ENCODE measurements around the gene KLK6.

The KLK6 gene

GRCh38 chr19:50957587-50957986 is 11.8 kb downstream of the KLK6 start:
- DNase-seq (ENCODE audit: low spot score), result no peak

GRCh38 chr19:50952910-50953309 is 16.5 kb downstream of the KLK6 start, which contains the start of gene KLK5:
Gene KLK5, minus strand, starts transcription at chr19:50953038. Its CDS starts 381 bp downstream, at chr19:50952657.
- no peak for DNase-seq (ENCODE audit: low spot score)

GRCh38 chr19:50949861-50950260 is 19.5 kb downstream of the KLK6 start:
- DNase-seq (ENCODE audit: low spot score), result no peak

GRCh38 chr19:50947123-50947522 is 22.3 kb downstream of the KLK6 start:
- DNase-seq (ENCODE audit: low spot score), result no peak

- no peak for DNase-seq (ENCODE audit: low spot score)
Observed at GRCh38 chr19:50944795-50945194, 24.6 kb downstream of the KLK6 start.

GRCh38 chr19:50943074-50943828 is 26.1 kb downstream of the KLK6 start:
- no peak for DNase-seq (ENCODE audit: low spot score)

- DNase-seq (ENCODE audit: low spot score), result no peak
Observed at GRCh38 chr19:50939596-50939995, 29.8 kb downstream of the KLK6 start.

GRCh38 chr19:50933640-50934039 is 35.8 kb downstream of the KLK6 start:
- DNase-seq (ENCODE audit: low spot score), result no peak

GRCh38 chr19:50932690-50933083 is 36.7 kb downstream of the KLK6 start:
- DNase-seq (ENCODE audit: low spot score), result no peak

GRCh38 chr19:50932018-50932689 is 37.2 kb downstream of the KLK6 start:
- no peak for DNase-seq (ENCODE audit: low spot score)

- no peak for DNase-seq (ENCODE audit: low spot score)
Observed at GRCh38 chr19:50931023-50931422, 38.4 kb downstream of the KLK6 start.

- DNase-seq (ENCODE audit: low spot score), result no peak
Observed at GRCh38 chr19:50928831-50929230, 40.6 kb downstream of the KLK6 start.

GRCh38 chr19:50926144-50926543 is 43.2 kb downstream of the KLK6 start:
- no peak for DNase-seq (ENCODE audit: low spot score)

GRCh38 chr19:50925734-50926133 is 43.7 kb downstream of the KLK6 start:
- DNase-seq (ENCODE audit: low spot score), result no peak

- DNase-seq (ENCODE audit: low spot score), result no peak
Observed at GRCh38 chr19:50924586-50924985, 44.8 kb downstream of the KLK6 start.

GRCh38 chr19:50922317-50922853 is 47.0 kb downstream of the KLK6 start:
- peak; percentile 81 for DNase-seq (ENCODE audit: low spot score)

- peak; percentile 39 for DNase-seq (ENCODE audit: low spot score)
Observed at GRCh38 chr19:50921426-50922316, 47.7 kb downstream of the KLK6 start.

GRCh38 chr19:50916069-50916468 is 53.3 kb downstream of the KLK6 start:
- no peak for DNase-seq (ENCODE audit: low spot score)

GRCh38 chr19:50912727-50913716 is 56.4 kb downstream of the KLK6 start:
- no peak for DNase-seq (ENCODE audit: low spot score)

GRCh38 chr19:50912102-50912599 is 57.2 kb downstream of the KLK6 start:
- DNase-seq (ENCODE audit: low spot score), result no peak
